Testis (tissue), 2 donors: ENCODE data around the gene PABPC1L2A.
"Not testable (repeated sequence)": the region's sequence is repeated elsewhere in the genome, so short reads cannot be mapped to it uniquely, and the experiment has no call there.

Experiments
- CTCF ChIP-seq, 3 experiments: fragments of 450-650 bp in 2 of 3; fragments of 200-600 bp in 1 of 3; sonication (generic) in 1 of 3; IDR thresholded peaks; one replicate each; pipeline ENCODE4 v1.5.1; 2016 to 2019; ENCODE audit warnings: antibody characterized with exemption in 3 of 3, mild to moderate bottlenecking in 2 of 3, moderate library complexity in 1 of 3
- POLR2A ChIP-seq: fragments of 450-650 bp; IDR thresholded peaks from one replicate; pipeline ENCODE4 v1.6.1; 2017; ENCODE audit warnings: antibody characterized with exemption, mild to moderate bottlenecking, moderate library complexity

- not testable (repeated sequence) for TF ChIP-seq CTCF (IDR thresholded peaks at IDR 0.05); POLR2A
Measured at GRCh38 chrX:73078597-73078996, 715 bp downstream of the PABPC1L2A start.
